Measurements from ENCODE around the gene FRMPD3.

- TF ChIP-seq CTCF (IDR thresholded peaks at IDR 0.05), result no peak
- TF ChIP-seq POLR2A (IDR thresholded peaks at IDR 0.05), result no peak
These were observed 3.8 kb upstream of the FRMPD3 start for GRCh38 chrX:107445631-107446030.

Data from heart left ventricle (tissue), 13 donors.